H1 (cell line): ENCODE data around the gene KIR3DL2. TPM values are rescaled to one million over a fixed set of nuclear protein-coding genes. Genes with fewer than 3 reads are reported as not detected.
A peak's percentile ranks its signal among the peaks of the same experiment; 100 is the strongest.

Experiments used
- BRCA1 ChIP-seq: IDR thresholded peaks from 2 replicates; pipeline ENCODE4 v1.6.1; 2012; ENCODE audit warnings: low read depth, low read length, improper control_type of control experiment
- CTBP2 ChIP-seq: IDR thresholded peaks from 2 replicates; pipeline ENCODE4 v1.7.0; 2011; ENCODE audit warnings: borderline replicate concordance, mild to moderate bottlenecking, moderate library complexity, mixed read lengths, low read length; ENCODE audit not compliant: insufficient read depth, insufficient read length
- EGR1 ChIP-seq: IDR thresholded peaks from 2 replicates; pipeline ENCODE4 v1.6.1; 2011; ENCODE audit warnings: low read depth, low read length, borderline replicate concordance
- GABPA ChIP-seq: IDR thresholded peaks from 2 replicates; pipeline ENCODE4 v1.6.1; 2011; ENCODE audit warnings: mild to moderate bottlenecking, low read length, moderate library complexity, borderline replicate concordance; ENCODE audit not compliant: insufficient read depth
- JUND ChIP-seq: IDR thresholded peaks from 2 replicates; pipeline ENCODE4 v1.6.1; 2011; ENCODE audit warnings: mild to moderate bottlenecking, improper control_type of control experiment, low read length
- SRF ChIP-seq: IDR thresholded peaks from 2 replicates; pipeline ENCODE4 v1.6.1; 2011; ENCODE audit warnings: mild to moderate bottlenecking, low read depth, low read length, moderate library complexity
- SUZ12 ChIP-seq: fragments of 200-600 bp; sonication (generic); IDR thresholded peaks from 2 replicates; pipeline ENCODE4 v1.6.1; 2012; ENCODE audit warnings: mild to moderate bottlenecking, inconsistent platforms, low read length, moderate library complexity, mixed read lengths
- TAF7 ChIP-seq: optimal IDR thresholded peaks from 2 replicates; pipeline ENCODE3; 2011; ENCODE audit warnings: low read depth, mild to moderate bottlenecking, inconsistent platforms, low read length, moderate library complexity, borderline replicate concordance
- TCF12 ChIP-seq: IDR thresholded peaks from 2 replicates; pipeline ENCODE4 v1.6.1; 2011; ENCODE audit warnings: low read depth, mild to moderate bottlenecking, low read length
- polyA plus RNA-seq, 7 experiments: library from polyadenylated mRNA; depleted of rRNA in 3 of 7; stranded (reverse) in 5 of 7; unstranded in 2 of 7; fragments of >200 nt in 5 of 7; fragments of 200-250 nt in 2 of 7; gene quantifications; 1 replicate in 5 of 7; 2 replicates in 1 of 7; 4 replicates in 1 of 7; pipeline versions ENCODE4 v1.2.1 to v1.2.3, GENCODE V29; 2011 to 2013; ENCODE audit warnings: missing spikeins in 2 of 7, mixed read lengths in 2 of 7
- total RNA-seq: library from RNA; stranded (reverse); fragmentation: NEBNext Ultra II Directional; extraction: Animal tissue kit (Norgen Biotek cat#: 25700); gene quantifications from 2 replicates; pipeline ENCODE4 v1.2.1, GENCODE V29; 2021
- TF ChIP-seq, protein P1 (sequence below): fragments of 300-600 bp; sonication (generic); IDR thresholded peaks from 2 replicates; pipeline ENCODE4 v1.7.1; 2012; ENCODE audit warnings: low read length, moderate library complexity, mild to moderate bottlenecking, inconsistent platforms; ENCODE audit not compliant: insufficient replicate concordance
- TF ChIP-seq, protein P2 (sequence below): IDR thresholded peaks from 2 replicates; pipeline ENCODE4 v1.6.1; 2011; ENCODE audit warnings: low read depth, mild to moderate bottlenecking, low read length; ENCODE audit not compliant: insufficient read depth

Gene KIR3DL2
- total and polyA plus RNA-seq, 2 of the 8 experiments (the other 6 are each of a cell fraction or from before 2014, with no cell fraction given), result not detected

DNA sequence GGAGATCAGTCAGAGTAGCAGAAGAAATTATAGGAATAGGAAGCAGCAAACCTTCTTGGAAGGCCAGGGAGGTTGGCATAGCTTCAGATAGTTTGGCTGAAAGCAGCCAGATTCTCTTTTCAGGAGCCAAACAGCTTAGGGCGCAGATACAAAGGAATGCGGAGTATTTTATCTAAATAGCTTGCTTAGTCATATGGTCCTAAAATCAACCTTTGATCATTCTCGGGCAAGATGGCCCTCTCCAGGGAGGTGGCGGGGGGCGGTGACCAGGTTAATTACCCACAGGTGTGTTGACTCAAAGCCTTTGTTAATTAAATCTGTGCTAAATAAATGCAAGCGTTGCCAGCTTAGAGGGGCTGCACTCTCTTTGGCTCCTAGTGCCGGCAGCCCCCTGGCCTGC is 43.2 kb downstream of the KIR3DL2 start (continued):
- TF ChIP-seq, protein P1, sequence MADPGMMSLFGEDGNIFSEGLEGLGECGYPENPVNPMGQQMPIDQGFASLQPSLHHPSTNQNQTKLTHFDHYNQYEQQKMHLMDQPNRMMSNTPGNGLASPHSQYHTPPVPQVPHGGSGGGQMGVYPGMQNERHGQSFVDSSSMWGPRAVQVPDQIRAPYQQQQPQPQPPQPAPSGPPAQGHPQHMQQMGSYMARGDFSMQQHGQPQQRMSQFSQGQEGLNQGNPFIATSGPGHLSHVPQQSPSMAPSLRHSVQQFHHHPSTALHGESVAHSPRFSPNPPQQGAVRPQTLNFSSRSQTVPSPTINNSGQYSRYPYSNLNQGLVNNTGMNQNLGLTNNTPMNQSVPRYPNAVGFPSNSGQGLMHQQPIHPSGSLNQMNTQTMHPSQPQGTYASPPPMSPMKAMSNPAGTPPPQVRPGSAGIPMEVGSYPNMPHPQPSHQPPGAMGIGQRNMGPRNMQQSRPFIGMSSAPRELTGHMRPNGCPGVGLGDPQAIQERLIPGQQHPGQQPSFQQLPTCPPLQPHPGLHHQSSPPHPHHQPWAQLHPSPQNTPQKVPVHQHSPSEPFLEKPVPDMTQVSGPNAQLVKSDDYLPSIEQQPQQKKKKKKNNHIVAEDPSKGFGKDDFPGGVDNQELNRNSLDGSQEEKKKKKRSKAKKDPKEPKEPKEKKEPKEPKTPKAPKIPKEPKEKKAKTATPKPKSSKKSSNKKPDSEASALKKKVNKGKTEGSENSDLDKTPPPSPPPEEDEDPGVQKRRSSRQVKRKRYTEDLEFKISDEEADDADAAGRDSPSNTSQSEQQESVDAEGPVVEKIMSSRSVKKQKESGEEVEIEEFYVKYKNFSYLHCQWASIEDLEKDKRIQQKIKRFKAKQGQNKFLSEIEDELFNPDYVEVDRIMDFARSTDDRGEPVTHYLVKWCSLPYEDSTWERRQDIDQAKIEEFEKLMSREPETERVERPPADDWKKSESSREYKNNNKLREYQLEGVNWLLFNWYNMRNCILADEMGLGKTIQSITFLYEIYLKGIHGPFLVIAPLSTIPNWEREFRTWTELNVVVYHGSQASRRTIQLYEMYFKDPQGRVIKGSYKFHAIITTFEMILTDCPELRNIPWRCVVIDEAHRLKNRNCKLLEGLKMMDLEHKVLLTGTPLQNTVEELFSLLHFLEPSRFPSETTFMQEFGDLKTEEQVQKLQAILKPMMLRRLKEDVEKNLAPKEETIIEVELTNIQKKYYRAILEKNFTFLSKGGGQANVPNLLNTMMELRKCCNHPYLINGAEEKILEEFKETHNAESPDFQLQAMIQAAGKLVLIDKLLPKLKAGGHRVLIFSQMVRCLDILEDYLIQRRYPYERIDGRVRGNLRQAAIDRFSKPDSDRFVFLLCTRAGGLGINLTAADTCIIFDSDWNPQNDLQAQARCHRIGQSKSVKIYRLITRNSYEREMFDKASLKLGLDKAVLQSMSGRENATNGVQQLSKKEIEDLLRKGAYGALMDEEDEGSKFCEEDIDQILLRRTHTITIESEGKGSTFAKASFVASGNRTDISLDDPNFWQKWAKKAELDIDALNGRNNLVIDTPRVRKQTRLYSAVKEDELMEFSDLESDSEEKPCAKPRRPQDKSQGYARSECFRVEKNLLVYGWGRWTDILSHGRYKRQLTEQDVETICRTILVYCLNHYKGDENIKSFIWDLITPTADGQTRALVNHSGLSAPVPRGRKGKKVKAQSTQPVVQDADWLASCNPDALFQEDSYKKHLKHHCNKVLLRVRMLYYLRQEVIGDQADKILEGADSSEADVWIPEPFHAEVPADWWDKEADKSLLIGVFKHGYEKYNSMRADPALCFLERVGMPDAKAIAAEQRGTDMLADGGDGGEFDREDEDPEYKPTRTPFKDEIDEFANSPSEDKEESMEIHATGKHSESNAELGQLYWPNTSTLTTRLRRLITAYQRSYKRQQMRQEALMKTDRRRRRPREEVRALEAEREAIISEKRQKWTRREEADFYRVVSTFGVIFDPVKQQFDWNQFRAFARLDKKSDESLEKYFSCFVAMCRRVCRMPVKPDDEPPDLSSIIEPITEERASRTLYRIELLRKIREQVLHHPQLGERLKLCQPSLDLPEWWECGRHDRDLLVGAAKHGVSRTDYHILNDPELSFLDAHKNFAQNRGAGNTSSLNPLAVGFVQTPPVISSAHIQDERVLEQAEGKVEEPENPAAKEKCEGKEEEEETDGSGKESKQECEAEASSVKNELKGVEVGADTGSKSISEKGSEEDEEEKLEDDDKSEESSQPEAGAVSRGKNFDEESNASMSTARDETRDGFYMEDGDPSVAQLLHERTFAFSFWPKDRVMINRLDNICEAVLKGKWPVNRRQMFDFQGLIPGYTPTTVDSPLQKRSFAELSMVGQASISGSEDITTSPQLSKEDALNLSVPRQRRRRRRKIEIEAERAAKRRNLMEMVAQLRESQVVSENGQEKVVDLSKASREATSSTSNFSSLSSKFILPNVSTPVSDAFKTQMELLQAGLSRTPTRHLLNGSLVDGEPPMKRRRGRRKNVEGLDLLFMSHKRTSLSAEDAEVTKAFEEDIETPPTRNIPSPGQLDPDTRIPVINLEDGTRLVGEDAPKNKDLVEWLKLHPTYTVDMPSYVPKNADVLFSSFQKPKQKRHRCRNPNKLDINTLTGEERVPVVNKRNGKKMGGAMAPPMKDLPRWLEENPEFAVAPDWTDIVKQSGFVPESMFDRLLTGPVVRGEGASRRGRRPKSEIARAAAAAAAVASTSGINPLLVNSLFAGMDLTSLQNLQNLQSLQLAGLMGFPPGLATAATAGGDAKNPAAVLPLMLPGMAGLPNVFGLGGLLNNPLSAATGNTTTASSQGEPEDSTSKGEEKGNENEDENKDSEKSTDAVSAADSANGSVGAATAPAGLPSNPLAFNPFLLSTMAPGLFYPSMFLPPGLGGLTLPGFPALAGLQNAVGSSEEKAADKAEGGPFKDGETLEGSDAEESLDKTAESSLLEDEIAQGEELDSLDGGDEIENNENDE, result no peak
- TF ChIP-seq SRF, result no peak
- TF ChIP-seq TAF7, result no peak
- TF ChIP-seq TCF12, result peak; percentile 99
- TF ChIP-seq, protein P2, sequence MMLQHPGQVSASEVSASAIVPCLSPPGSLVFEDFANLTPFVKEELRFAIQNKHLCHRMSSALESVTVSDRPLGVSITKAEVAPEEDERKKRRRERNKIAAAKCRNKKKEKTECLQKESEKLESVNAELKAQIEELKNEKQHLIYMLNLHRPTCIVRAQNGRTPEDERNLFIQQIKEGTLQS, result no peak
- no peak for TF ChIP-seq GABPA
- no peak for TF ChIP-seq BRCA1
- TF ChIP-seq SUZ12, result no peak
- TF ChIP-seq EGR1, result no peak
- TF ChIP-seq CTBP2, result no peak
- TF ChIP-seq JUND, result peak; percentile 51; the same call in 1 of the 2 replicates
